H1 (cell line): Measurements from ENCODE around the gene SLC1A2. TPM values are rescaled to one million over a fixed set of nuclear protein-coding genes. Genes with fewer than 3 reads are reported as not detected.

Experiments
- CTCF ChIA-PET: fragments of 300-600 bp; sonication (Branson Sonifier 250); formaldehyde crosslinking; loops from one replicate; lab custom pipeline; 2021; ENCODE audit not compliant: partially characterized antibody; lab: Charles Lee
- POLR2A ChIA-PET: fragments of 300-600 bp; sonication (Branson Sonifier 250); formaldehyde crosslinking; loops from one replicate; lab custom pipeline; 2021; ENCODE audit warnings: inconsistent platforms; ENCODE audit not compliant: partially characterized antibody; lab: Charles Lee
- DNase-seq, 2 experiments: peaks; one replicate each; pipeline versions ENCODE4 v3.0.0 to v3.0.0-alpha.2; 2010 to 2022; ENCODE audit warnings: low spot score in 2 of 2, low read depth in 1 of 2, mixed read lengths in 1 of 2
- FAIRE-seq: peaks from 2 replicates; lab custom pipeline; 2011; peaks lifted over from hg19 to GRCh38; lab: Jason Lieb, UNC
- H2AFZ ChIP-seq: 2 replicates; pipeline ENCODE4 v1.8.1; 2012; ENCODE audit warnings: low read length, inconsistent platforms
- H2AK5ac ChIP-seq: 2 replicates; pipeline ENCODE4 v1.6.1; 2013; ENCODE audit warnings: low read depth, low read length
- H2BK120ac ChIP-seq: replicated peaks from 2 replicates; pipeline ENCODE3; 2013; ENCODE audit warnings: low read depth, low read length, inconsistent platforms
- H2BK12ac ChIP-seq: 2 replicates; pipeline ENCODE4 v1.6.1; 2013; ENCODE audit warnings: low read depth, low read length
- H2BK15ac ChIP-seq: 2 replicates; pipeline ENCODE4 v1.6.1; 2013; ENCODE audit warnings: low read length
- H2BK20ac ChIP-seq: 2 replicates; pipeline ENCODE4 v1.6.1; 2013; ENCODE audit warnings: low read length
- H2BK5ac ChIP-seq: 2 replicates; pipeline ENCODE4 v1.6.1; 2013; ENCODE audit warnings: low read depth, low read length
- H3K14ac ChIP-seq: 2 replicates; pipeline ENCODE4 v1.6.1; 2013; ENCODE audit warnings: inconsistent platforms; ENCODE audit not compliant: insufficient read length
- H3K18ac ChIP-seq: 2 replicates; pipeline ENCODE4 v1.6.1; 2013; ENCODE audit warnings: low read length; ENCODE audit errors: extremely low read depth
- H3K23ac ChIP-seq: 2 replicates; pipeline ENCODE4 v1.6.1; 2013; ENCODE audit warnings: inconsistent platforms; ENCODE audit not compliant: insufficient read length
- H3K23me2 ChIP-seq: 2 replicates; pipeline ENCODE4 v1.6.1; 2013; ENCODE audit warnings: low read depth, low read length
- H3K27ac ChIP-seq: 2 replicates; pipeline ENCODE4 v1.6.1; 2011; ENCODE audit warnings: low read depth, low read length, inconsistent platforms
- H3K27me3 ChIP-seq, 4 experiments: replicated peaks in 1 of 4; 1 replicate in 1 of 4; 2 replicates in 3 of 4; pipeline versions ENCODE4 v1.6.1 to v1.8.1; 2011 to 2013; ENCODE audit warnings: low read length in 3 of 4, mild to moderate bottlenecking in 3 of 4, inconsistent platforms in 2 of 4, mixed read lengths in 2 of 4, moderate library complexity in 1 of 4; ENCODE audit not compliant: control insufficient read depth in 3 of 4, insufficient read depth in 3 of 4; ENCODE audit errors: extremely low read depth in 1 of 4
- H3K36me3 ChIP-seq, 4 experiments: 2 replicates each; pipeline versions ENCODE4 v1.6.1 to v1.8.1; 2011 to 2013; ENCODE audit warnings: mild to moderate bottlenecking in 4 of 4, low read length in 3 of 4, moderate library complexity in 2 of 4, control low read depth in 1 of 4, inconsistent platforms in 1 of 4; ENCODE audit not compliant: insufficient read depth in 4 of 4, control insufficient read depth in 2 of 4
- H3K4ac ChIP-seq: replicated peaks from 2 replicates; pipeline ENCODE3; 2013; ENCODE audit warnings: low read length, low read depth, mixed read lengths, inconsistent platforms; ENCODE audit not compliant: insufficient read length
- H3K4me1 ChIP-seq, 4 experiments: replicated peaks in 1 of 4; 1 replicate in 1 of 4; 2 replicates in 3 of 4; pipeline versions ENCODE4 v1.6.1 to v1.8.1; 2011 to 2013; ENCODE audit warnings: low read length in 3 of 4, inconsistent platforms in 2 of 4, mixed read lengths in 1 of 4; ENCODE audit not compliant: insufficient read depth in 4 of 4, control insufficient read depth in 3 of 4
- H3K4me2 ChIP-seq, 2 experiments: 2 replicates each; pipeline versions ENCODE4 v1.6.1 to v1.8.1; 2011 to 2013; ENCODE audit warnings: low read depth in 2 of 2, low read length in 2 of 2, control low read depth in 1 of 2, inconsistent platforms in 1 of 2, mild to moderate bottlenecking in 1 of 2; ENCODE audit not compliant: insufficient read depth in 1 of 2
- H3K4me3 ChIP-seq, 4 experiments: fragments of 200-600, 300-600 bp in 1 of 4; sonication (generic), shearing (Covaris generic), sonication (Bioruptor Twin) in 1 of 4; 2 replicates each; pipeline versions ENCODE4 v1.5.1 to v1.8.1; 2011 to 2016; ENCODE audit warnings: low read length in 4 of 4, low read depth in 3 of 4, control low read depth in 2 of 4, inconsistent platforms in 2 of 4, mild to moderate bottlenecking in 2 of 4, mixed read lengths in 1 of 4, moderate library complexity in 1 of 4; ENCODE audit not compliant: insufficient read depth in 2 of 4; ENCODE audit errors: extremely low read depth in 1 of 4
- H3K56ac ChIP-seq: replicated peaks from 2 replicates; pipeline ENCODE3; 2013; ENCODE audit warnings: low read depth, mild to moderate bottlenecking, mixed read lengths, low read length, inconsistent platforms; ENCODE audit not compliant: insufficient read length
- H3K79me1 ChIP-seq: 2 replicates; pipeline ENCODE4 v1.6.1; 2013; ENCODE audit warnings: low read depth, low read length, control low read depth
- H3K79me2 ChIP-seq, 2 experiments: 2 replicates each; pipeline versions ENCODE4 v1.6.1 to v1.8.1; 2012 to 2013; ENCODE audit warnings: low read length in 2 of 2, mild to moderate bottlenecking in 2 of 2, inconsistent platforms in 1 of 2; ENCODE audit not compliant: insufficient read depth in 2 of 2, control insufficient read depth in 1 of 2
- H3K9ac ChIP-seq, 4 experiments: replicated peaks in 1 of 4; 1 replicate in 1 of 4; 2 replicates in 3 of 4; pipeline versions ENCODE4 v1.6.1 to v1.8.1; 2011 to 2013; ENCODE audit warnings: low read depth in 3 of 4, low read length in 3 of 4, control low read depth in 2 of 4, mild to moderate bottlenecking in 2 of 4, moderate library complexity in 2 of 4, inconsistent platforms in 1 of 4; ENCODE audit errors: extremely low read depth in 1 of 4
- H3K9me3 ChIP-seq, 2 experiments: 2 replicates each; pipeline versions ENCODE4 v1.6.1 to v1.8.1; 2012 to 2013; ENCODE audit warnings: mild to moderate bottlenecking in 2 of 2, moderate library complexity in 2 of 2, control low read depth in 1 of 2, inconsistent platforms in 1 of 2, low read depth in 1 of 2, low read length in 1 of 2, mixed read lengths in 1 of 2; ENCODE audit not compliant: insufficient read depth in 2 of 2
- H4K20me1 ChIP-seq, 2 experiments: replicated peaks in 1 of 2; 2 replicates each; pipeline versions ENCODE3 to v1.8.1; 2011 to 2013; ENCODE audit warnings: inconsistent platforms in 2 of 2, low read length in 2 of 2, mild to moderate bottlenecking in 1 of 2; ENCODE audit not compliant: insufficient read depth in 2 of 2, control insufficient read depth in 1 of 2
- H4K5ac ChIP-seq: 2 replicates; pipeline ENCODE4 v1.6.1; 2013; ENCODE audit warnings: low read length, low read depth, mixed read lengths, inconsistent platforms; ENCODE audit not compliant: insufficient read length
- H4K8ac ChIP-seq: 2 replicates; pipeline ENCODE4 v1.8.0; 2013; ENCODE audit warnings: mild to moderate bottlenecking, moderate library complexity, low read length, inconsistent platforms; ENCODE audit not compliant: insufficient read depth; ENCODE audit errors: extremely low read depth
- H4K91ac ChIP-seq: replicated peaks from 2 replicates; pipeline ENCODE3; 2013; ENCODE audit warnings: low read length, mixed read lengths, inconsistent platforms; ENCODE audit not compliant: insufficient read length
- ASH2L ChIP-seq: fragments of 200-600, 300-600 bp; sonication (generic); IDR thresholded peaks from one replicate; pipeline ENCODE4 v1.7.1; 2017; ENCODE audit warnings: low read length
- CEBPB ChIP-seq: IDR thresholded peaks from 2 replicates; pipeline ENCODE4 v1.6.1; 2012; ENCODE audit warnings: low read depth, low read length
- CREB1 ChIP-seq: IDR thresholded peaks from 2 replicates; pipeline ENCODE4 v1.6.1; 2012; ENCODE audit warnings: inconsistent platforms
- EGR1 ChIP-seq: IDR thresholded peaks from 2 replicates; pipeline ENCODE4 v1.6.1; 2011; ENCODE audit warnings: low read depth, low read length, borderline replicate concordance
- EZH2 ChIP-seq: fragments of 200-600 bp; sonication (generic); IDR thresholded peaks from 2 replicates; pipeline ENCODE4 v1.7.1; 2012; ENCODE audit warnings: low read depth, mild to moderate bottlenecking, moderate library complexity, low read length, inconsistent platforms; ENCODE audit not compliant: severe bottlenecking
- GABPA ChIP-seq: IDR thresholded peaks from 2 replicates; pipeline ENCODE4 v1.6.1; 2011; ENCODE audit warnings: mild to moderate bottlenecking, low read length, moderate library complexity, borderline replicate concordance; ENCODE audit not compliant: insufficient read depth
- JUND ChIP-seq: IDR thresholded peaks from 2 replicates; pipeline ENCODE4 v1.6.1; 2011; ENCODE audit warnings: mild to moderate bottlenecking, improper control_type of control experiment, low read length
- KDM4A ChIP-seq: IDR thresholded peaks from one replicate; pipeline ENCODE4 v1.7.1; 2012; ENCODE audit warnings: low read depth, mild to moderate bottlenecking, moderate library complexity, low read length, inconsistent platforms; ENCODE audit not compliant: severe bottlenecking
- MAFK ChIP-seq: IDR thresholded peaks from 2 replicates; pipeline ENCODE4 v1.6.1; 2012; ENCODE audit warnings: low read depth, mild to moderate bottlenecking, improper control_type of control experiment, low read length
- NRF1 ChIP-seq: IDR thresholded peaks from 2 replicates; pipeline ENCODE4 v1.6.1; 2011; ENCODE audit warnings: mild to moderate bottlenecking, low read depth, low read length, improper control_type of control experiment
- RBBP5 ChIP-seq: IDR thresholded peaks from 2 replicates; pipeline ENCODE4 v1.7.1; 2012; ENCODE audit warnings: low read depth, mild to moderate bottlenecking, inconsistent platforms, low read length, moderate library complexity, borderline replicate concordance
- SIX5 ChIP-seq: IDR thresholded peaks from 2 replicates; pipeline ENCODE4 v1.6.1; 2011; ENCODE audit warnings: mild to moderate bottlenecking, low read depth, low read length
- WGBS, 2 experiments: shearing (Covaris generic) in 1 of 2; methylation state at CpG; one replicate each; pipeline versions ENCODE4 v1.1.6 to v1.1.7; 2013 to 2015; ENCODE audit warnings: low lambda C conversion rate in 2 of 2, mixed read lengths in 2 of 2, inconsistent platforms in 1 of 2, low coverage in 1 of 2, missing lambda C conversion rate in 1 of 2; ENCODE audit not compliant: insufficient replicate concordance in 2 of 2, insufficient coverage in 1 of 2, insufficient read length in 1 of 2; ENCODE audit errors: extremely low coverage in 1 of 2, missing lambda C conversion rate in 1 of 2; 5-methylcytosine and 5-hydroxymethylcytosine counted together
- polyA plus RNA-seq, 7 experiments: library from polyadenylated mRNA; depleted of rRNA in 3 of 7; stranded (reverse) in 5 of 7; unstranded in 2 of 7; fragments of >200 nt in 5 of 7; fragments of 200-250 nt in 2 of 7; gene quantifications; 1 replicate in 5 of 7; 2 replicates in 1 of 7; 4 replicates in 1 of 7; pipeline versions ENCODE4 v1.2.1 to v1.2.3, GENCODE V29; 2011 to 2013; ENCODE audit warnings: missing spikeins in 2 of 7, mixed read lengths in 2 of 7
- total RNA-seq: library from RNA; stranded (reverse); fragmentation: NEBNext Ultra II Directional; extraction: Animal tissue kit (Norgen Biotek cat#: 25700); gene quantifications from 2 replicates; pipeline ENCODE4 v1.2.1, GENCODE V29; 2021
- TF ChIP-seq, protein P1 (sequence below): IDR thresholded peaks from 2 replicates; pipeline ENCODE4 v1.6.1; 2012; ENCODE audit warnings: inconsistent platforms

Gene SLC1A2
- total and polyA plus RNA-seq, 2 of the 8 experiments (the other 6 are each of a cell fraction or from before 2014, with no cell fraction given) = 0.57 to 1.2 TPM

DNA sequence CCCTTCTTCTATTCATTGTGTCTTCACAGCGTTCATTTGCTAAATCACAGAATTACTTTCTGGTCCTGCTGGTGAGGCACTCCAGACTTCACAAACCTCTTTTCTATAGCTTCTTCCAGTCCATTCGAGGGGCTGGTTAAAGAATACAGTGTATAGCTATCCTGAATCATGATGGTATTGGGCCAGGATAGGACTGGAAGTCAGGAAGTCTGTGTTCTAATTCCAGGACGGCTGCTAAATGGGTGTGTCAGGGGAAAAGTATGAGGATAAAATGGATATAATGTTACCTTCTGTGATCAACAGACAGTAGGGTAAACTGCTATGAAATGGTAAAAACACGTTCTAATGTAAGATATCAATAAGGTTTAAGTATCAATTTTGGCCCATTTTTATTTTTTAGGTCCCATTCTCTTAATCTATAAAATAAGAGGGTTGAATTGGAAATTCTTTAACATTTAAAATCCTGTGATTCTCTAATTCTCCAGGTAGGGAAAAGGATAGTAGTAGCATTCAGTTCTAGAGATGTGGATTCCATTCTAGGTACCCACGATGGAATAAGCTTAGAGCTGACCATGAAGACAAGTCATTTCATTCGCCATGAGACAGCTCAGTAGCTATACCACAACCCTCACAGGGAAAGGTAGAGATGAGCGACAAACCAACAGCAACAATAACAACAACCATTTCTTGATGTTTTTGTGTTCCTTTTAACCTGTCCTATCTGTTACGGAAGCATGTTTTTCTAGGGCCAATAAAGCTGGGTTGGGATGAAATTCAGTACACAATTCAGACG, 96.1 kb downstream of the SLC1A2 start:
- H3K23me2 ChIP-seq = no peaks in the 10 kb centered on the region; the same call in 1 of the 2 replicates
- no peak overlapping the region for H3K4me3 ChIP-seq
- H3K4ac ChIP-seq = no peak overlapping the region
- peaks cover 0 to 5% (median 0%) of the 10 kb centered on the region in 4 experiments; a peak in 1 of 7 replicates for H3K4me1 ChIP-seq
- H2BK20ac ChIP-seq = no peak overlapping the region
- peaks cover 0 to 3% (median 0%) of the 10 kb centered on the region in 4 experiments; a peak in 1 of 7 replicates for H3K27me3 ChIP-seq
- H4K20me1 ChIP-seq = no peaks in the 10 kb centered on the region
- no peak overlapping the region for H3K23ac ChIP-seq
- ChIA-PET CTCF (no interaction called here), POLR2A (no interaction called here)
- no peak overlapping the region for H3K9ac ChIP-seq
- WGBS, 2 experiments = 89% methylated on average over 9 of the region's 9 CpGs; no CpG with 5 or more reads in 1 of the 2 experiments
- FAIRE-seq (no peak), DNase-seq (no peak)
- no peaks in the 10 kb centered on the region for H3K79me2 ChIP-seq
- no peak overlapping the region for H3K56ac ChIP-seq
- H3K27ac ChIP-seq = no peak overlapping the region
- H3K79me1 ChIP-seq = no peaks in the 10 kb centered on the region
- H3K4me2 ChIP-seq = no peak overlapping the region
- H3K9me3 ChIP-seq = no peaks in the 10 kb centered on the region
- H2BK120ac ChIP-seq = no peak overlapping the region
- H3K36me3 ChIP-seq = no peaks in the 10 kb centered on the region
- H4K8ac ChIP-seq = no peak overlapping the region
- H3K18ac ChIP-seq = no peak overlapping the region
- H4K91ac ChIP-seq = no peak overlapping the region
- no peak overlapping the region for H2AK5ac ChIP-seq
- no peak overlapping the region for H2BK12ac ChIP-seq
- no peak overlapping the region for H2BK15ac ChIP-seq
- H2BK5ac ChIP-seq = no peak overlapping the region
- no peak overlapping the region for H3K14ac ChIP-seq
- no peak overlapping the region for H2AFZ ChIP-seq
- H4K5ac ChIP-seq = no peak overlapping the region
- no peak for TF ChIP-seq NRF1
- TF ChIP-seq KDM4A = no peak
- TF ChIP-seq GABPA = no peak
- TF ChIP-seq RBBP5 = no peak
- TF ChIP-seq CEBPB = no peak
- no peak for TF ChIP-seq EGR1
- TF ChIP-seq SIX5 = no peak
- no peak for TF ChIP-seq JUND
- TF ChIP-seq ASH2L = no peak
- no peak for TF ChIP-seq EZH2
- no peak for TF ChIP-seq CREB1
- TF ChIP-seq, protein P1, sequence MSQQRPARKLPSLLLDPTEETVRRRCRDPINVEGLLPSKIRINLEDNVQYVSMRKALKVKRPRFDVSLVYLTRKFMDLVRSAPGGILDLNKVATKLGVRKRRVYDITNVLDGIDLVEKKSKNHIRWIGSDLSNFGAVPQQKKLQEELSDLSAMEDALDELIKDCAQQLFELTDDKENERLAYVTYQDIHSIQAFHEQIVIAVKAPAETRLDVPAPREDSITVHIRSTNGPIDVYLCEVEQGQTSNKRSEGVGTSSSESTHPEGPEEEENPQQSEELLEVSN = no peak
- no peak for TF ChIP-seq MAFK
